Activated naive CD4-positive, alpha-beta T cell treated with anti-CD3 and anti-CD28 coated beads for 36 hours (primary cell): ENCODE results near the gene HMCN1. TPM values are rescaled to one million over a fixed set of nuclear protein-coding genes. Genes with fewer than 3 reads are reported as not detected.

Source experiments
- CTCF ChIA-PET: fragments of 350-600 bp; sonication (Branson Sonifier 250); formaldehyde crosslinking; loops from one replicate; lab custom pipeline; 2021; ENCODE audit warnings: antibody characterized with exemption; lab: Charles Lee
- DNase-seq: peaks from one replicate; pipeline ENCODE4 v3.0.0-alpha.2; 2020
- H3K27ac Mint-ChIP-seq: one replicate; pipeline ENCODE4 v1.8.0; 2021; ENCODE audit warnings: mild to moderate bottlenecking, mixed read lengths
- H3K27me3 Mint-ChIP-seq: one replicate; pipeline ENCODE4 v1.8.0; 2021; ENCODE audit warnings: low read depth, mixed read lengths
- H3K36me3 Mint-ChIP-seq: one replicate; pipeline ENCODE4 v1.8.0; 2021; ENCODE audit warnings: low read depth, mixed read lengths
- H3K4me1 Mint-ChIP-seq: one replicate; pipeline ENCODE4 v1.8.0; 2021; ENCODE audit warnings: low read depth, mixed read lengths
- H3K4me3 Mint-ChIP-seq: one replicate; pipeline ENCODE4 v1.8.0; 2021; ENCODE audit warnings: mild to moderate bottlenecking, moderate library complexity, mixed read lengths
- H3K9me3 Mint-ChIP-seq: one replicate; pipeline ENCODE4 v1.8.0; 2021; ENCODE audit warnings: mixed read lengths
- intact Hi-C: fragments of 100-400 bp; cut with micrococcal nuclease; formaldehyde crosslinking; loops from one replicate; pipeline ENCODE4 v1.15.1; 2023
- total RNA-seq, 2 experiments: library from RNA; stranded (reverse); gene quantifications; one replicate each; pipeline ENCODE4 v1.2.3, GENCODE V29; 2021

HMCN1 gene
- total RNA-seq, 2 experiments from 2014 or later, result 0.12 TPM; not detected in 1

- Mint-ChIP-seq H3K36me3 (no peaks in the 10 kb centered on the region), H3K27ac (no peak overlapping the region), H3K9me3 (no peaks in the 10 kb centered on the region), H3K27me3 (no peaks in the 10 kb centered on the region), H3K4me3 (no peak overlapping the region), H3K4me1 (peaks cover 22% of the 10 kb centered on the region)
- DNase-seq, result no peak
- CTCF ChIA-PET, result no interaction called here
- intact Hi-C loops, result no loop called here
These were observed 257.1 kb downstream of the HMCN1 start for GRCh38 chr1:185991266-185991665.

GRCh38 chr1:185996211-185996610, 262.0 kb downstream of the HMCN1 start:
- peaks cover 7% of the 10 kb centered on the region for H3K4me1 Mint-ChIP-seq
- H3K27ac Mint-ChIP-seq, result no peak overlapping the region
- CTCF ChIA-PET, result no interaction called here
- no peaks in the 10 kb centered on the region for H3K36me3 Mint-ChIP-seq
- H3K4me3 Mint-ChIP-seq, result no peak overlapping the region
- no peaks in the 10 kb centered on the region for H3K9me3 Mint-ChIP-seq
- intact Hi-C loops, result no loop called here
- H3K27me3 Mint-ChIP-seq, result no peaks in the 10 kb centered on the region
- DNase-seq, result no peak

GRCh38 chr1:185998391-185998790, 264.2 kb downstream of the HMCN1 start:
- no peaks in the 10 kb centered on the region for H3K36me3 Mint-ChIP-seq
- peaks cover 7% of the 10 kb centered on the region for H3K4me1 Mint-ChIP-seq
- no peaks in the 10 kb centered on the region for H3K27me3 Mint-ChIP-seq
- CTCF ChIA-PET, result no interaction called here
- intact Hi-C loops, result no loop called here
- no peak for DNase-seq
- no peak overlapping the region for H3K27ac Mint-ChIP-seq
- H3K9me3 Mint-ChIP-seq, result no peaks in the 10 kb centered on the region
- H3K4me3 Mint-ChIP-seq, result no peak overlapping the region

- intact Hi-C loops, result no loop called here
- no peak for DNase-seq
- CTCF ChIA-PET, result no interaction called here
- Mint-ChIP-seq H3K4me3 (no peak overlapping the region), H3K36me3 (no peaks in the 10 kb centered on the region), H3K9me3 (no peaks in the 10 kb centered on the region), H3K4me1 (no peaks in the 10 kb centered on the region), H3K27ac (no peak overlapping the region), H3K27me3 (no peaks in the 10 kb centered on the region)
These were observed 268.2 kb downstream of the HMCN1 start for GRCh38 chr1:186002406-186002805.

GRCh38 chr1:186009039-186009737, 275.0 kb downstream of the HMCN1 start:
- peaks cover 4% of the 10 kb centered on the region for H3K4me1 Mint-ChIP-seq
- peak overlapping the region; percentile 53 for H3K27ac Mint-ChIP-seq

GRCh38 chr1:186014370-186015037, 280.3 kb downstream of the HMCN1 start:
- no peak for DNase-seq
- CTCF ChIA-PET, result no interaction called here
- Mint-ChIP-seq H3K27ac (no peak overlapping the region), H3K36me3 (no peaks in the 10 kb centered on the region), H3K9me3 (no peaks in the 10 kb centered on the region), H3K27me3 (no peaks in the 10 kb centered on the region), H3K4me3 (no peak overlapping the region), H3K4me1 (peaks cover 4% of the 10 kb centered on the region)
- intact Hi-C loops, result no loop called here

More at GRCh38 chr1:186009039-186009737, 275.0 kb downstream of the HMCN1 start:
- CTCF ChIA-PET, result no interaction called here
- intact Hi-C loops, result loop anchor here (1.0 to 5.0 kb wide), 3 partner anchors 21 to 298 kb away; no protein-coding TSS in a partner anchor
- no peaks in the 10 kb centered on the region for H3K9me3 Mint-ChIP-seq
- H3K27me3 Mint-ChIP-seq, result no peaks in the 10 kb centered on the region
- no peak for DNase-seq
- H3K4me3 Mint-ChIP-seq, result no peak overlapping the region
- H3K36me3 Mint-ChIP-seq, result no peaks in the 10 kb centered on the region

GRCh38 chr1:186016856-186017255, 282.7 kb downstream of the HMCN1 start:
- H3K9me3 Mint-ChIP-seq, result no peaks in the 10 kb centered on the region
- intact Hi-C loops, result no loop called here
- no peak for DNase-seq
- no peak overlapping the region for H3K4me3 Mint-ChIP-seq
- H3K27me3 Mint-ChIP-seq, result no peaks in the 10 kb centered on the region
- no peak overlapping the region for H3K27ac Mint-ChIP-seq
- no peaks in the 10 kb centered on the region for H3K36me3 Mint-ChIP-seq
- CTCF ChIA-PET, result no interaction called here
- peaks cover 2% of the 10 kb centered on the region for H3K4me1 Mint-ChIP-seq

- H3K27me3 Mint-ChIP-seq, result no peaks in the 10 kb centered on the region
- H3K36me3 Mint-ChIP-seq, result no peaks in the 10 kb centered on the region
- no peaks in the 10 kb centered on the region for H3K4me1 Mint-ChIP-seq
- no peak overlapping the region for H3K4me3 Mint-ChIP-seq
- no peak overlapping the region for H3K27ac Mint-ChIP-seq
- intact Hi-C loops, result no loop called here
- CTCF ChIA-PET, result no interaction called here
- no peak for DNase-seq
- no peaks in the 10 kb centered on the region for H3K9me3 Mint-ChIP-seq
These were observed 288.0 kb downstream of the HMCN1 start for GRCh38 chr1:186022184-186022583.

- Mint-ChIP-seq H3K4me1 (no peaks in the 10 kb centered on the region), H3K36me3 (no peaks in the 10 kb centered on the region), H3K9me3 (peaks cover 5% of the 10 kb centered on the region), H3K4me3 (no peak overlapping the region), H3K27ac (no peak overlapping the region), H3K27me3 (no peaks in the 10 kb centered on the region)
- no peak for DNase-seq
- CTCF ChIA-PET, result no interaction called here
- intact Hi-C loops, result no loop called here
These were observed 292.8 kb downstream of the HMCN1 start for GRCh38 chr1:186026946-186027345.

- Mint-ChIP-seq H3K36me3 (no peaks in the 10 kb centered on the region), H3K27ac (no peak overlapping the region), H3K9me3 (peaks cover 6% of the 10 kb centered on the region), H3K4me1 (no peaks in the 10 kb centered on the region), H3K4me3 (no peak overlapping the region), H3K27me3 (no peaks in the 10 kb centered on the region)
- no peak for DNase-seq
- intact Hi-C loops, result no loop called here
- CTCF ChIA-PET, result no interaction called here
These were observed 293.4 kb downstream of the HMCN1 start for GRCh38 chr1:186027621-186028020.

- intact Hi-C loops, result no loop called here
- Mint-ChIP-seq H3K9me3 (peaks cover 6% of the 10 kb centered on the region), H3K4me1 (no peaks in the 10 kb centered on the region), H3K27me3 (no peaks in the 10 kb centered on the region), H3K36me3 (no peaks in the 10 kb centered on the region), H3K4me3 (no peak overlapping the region), H3K27ac (no peak overlapping the region)
- DNase-seq, result no peak
- CTCF ChIA-PET, result no interaction called here
These were observed 296.3 kb downstream of the HMCN1 start for GRCh38 chr1:186030453-186030852.

- Mint-ChIP-seq H3K27me3 (no peaks in the 10 kb centered on the region), H3K9me3 (peaks cover 8% of the 10 kb centered on the region), H3K4me1 (no peaks in the 10 kb centered on the region), H3K36me3 (no peaks in the 10 kb centered on the region), H3K4me3 (no peak overlapping the region), H3K27ac (no peak overlapping the region)
- CTCF ChIA-PET, result interaction anchor here (0.6 kb wide), 1 partner anchor 570 kb away, joined by 5 read pairs; no protein-coding TSS in a partner anchor
- no peak for DNase-seq
- intact Hi-C loops, result no loop called here
These were observed 299.7 kb downstream of the HMCN1 start for GRCh38 chr1:186033847-186034271.

- no peak overlapping the region for H3K4me3 Mint-ChIP-seq
- no peaks in the 10 kb centered on the region for H3K4me1 Mint-ChIP-seq
- CTCF ChIA-PET, result no interaction called here
These were observed 308.0 kb downstream of the HMCN1 start for GRCh38 chr1:186042230-186042629.

More at GRCh38 chr1:186042230-186042629, 308.0 kb downstream of the HMCN1 start:
- intact Hi-C loops, result no loop called here
- Mint-ChIP-seq H3K36me3 (no peaks in the 10 kb centered on the region), H3K9me3 (no peaks in the 10 kb centered on the region), H3K27me3 (no peaks in the 10 kb centered on the region), H3K27ac (no peak overlapping the region)
- DNase-seq, result no peak
